GM21529 (cell line): Measurements from ENCODE around the gene GPER1.

ENCODE experiments used
- ATAC-seq: cut with Tn5 transposase; IDR thresholded peaks from one replicate; pipeline ENCODE4 v1.9.1; 2021; ENCODE audit not compliant: unreplicated experiment

GPER1 gene

GRCh38 chr7:1086588-1087464, 1.1 kb upstream of the GPER1 start:
- ATAC-seq, result peak; percentile 85

DNA sequence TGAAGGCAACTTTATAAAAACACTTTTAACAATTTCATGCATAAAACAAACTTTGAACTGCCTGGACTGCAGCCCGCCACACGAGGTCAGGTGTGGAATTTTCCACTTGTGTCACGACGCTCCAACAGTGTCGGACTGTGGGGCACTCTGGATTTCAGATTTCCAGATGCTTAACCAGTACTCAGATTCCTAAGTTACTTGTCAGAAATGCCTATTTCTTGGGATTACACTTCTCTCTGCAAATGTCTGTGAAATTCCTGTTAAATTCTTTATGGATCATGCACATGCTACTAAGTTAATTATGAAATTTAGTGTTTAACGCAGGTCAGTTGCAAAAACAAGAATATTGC, 473 bp upstream of the GPER1 start:
- no peak for ATAC-seq

DNA sequence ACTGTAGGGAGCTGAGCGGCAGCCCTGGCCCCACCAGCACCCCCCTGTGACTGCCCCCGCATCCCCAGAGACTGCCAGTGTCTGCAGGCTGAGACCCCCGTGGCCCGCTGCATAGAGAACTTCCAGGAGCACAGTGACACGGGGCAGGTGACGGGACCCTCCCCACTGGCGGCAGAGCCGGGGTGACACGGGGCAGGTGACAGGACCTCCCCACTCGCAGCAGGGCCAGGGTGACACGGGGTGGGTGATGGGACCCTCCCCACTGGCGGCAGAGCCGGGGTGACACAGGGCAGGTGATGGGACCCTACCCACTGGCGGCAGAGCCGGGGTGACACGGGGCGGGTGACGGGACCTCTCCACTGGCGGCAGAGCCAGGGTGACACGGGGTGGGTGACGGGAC, 2.3 kb downstream of the GPER1 start:
- no peak for ATAC-seq

- ATAC-seq, result no peak
Observed at GRCh38 chr7:1090686-1091643, 3.1 kb downstream of the GPER1 start.

- ATAC-seq, result no peak
Observed at GRCh38 chr7:1091644-1092027, 3.7 kb downstream of the GPER1 start.

DNA sequence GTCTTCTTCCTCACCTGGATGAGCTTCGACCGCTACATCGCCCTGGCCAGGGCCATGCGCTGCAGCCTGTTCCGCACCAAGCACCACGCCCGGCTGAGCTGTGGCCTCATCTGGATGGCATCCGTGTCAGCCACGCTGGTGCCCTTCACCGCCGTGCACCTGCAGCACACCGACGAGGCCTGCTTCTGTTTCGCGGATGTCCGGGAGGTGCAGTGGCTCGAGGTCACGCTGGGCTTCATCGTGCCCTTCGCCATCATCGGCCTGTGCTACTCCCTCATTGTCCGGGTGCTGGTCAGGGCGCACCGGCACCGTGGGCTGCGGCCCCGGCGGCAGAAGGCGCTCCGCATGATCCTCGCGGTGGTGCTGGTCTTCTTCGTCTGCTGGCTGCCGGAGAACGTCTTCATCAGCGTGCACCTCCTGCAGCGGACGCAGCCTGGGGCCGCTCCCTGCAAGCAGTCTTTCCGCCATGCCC, 4.3 kb downstream of the GPER1 start:
- ATAC-seq, result no peak

GRCh38 chr7:1092806-1093501, 5.0 kb downstream of the GPER1 start:
- ATAC-seq, result no peak

DNA sequence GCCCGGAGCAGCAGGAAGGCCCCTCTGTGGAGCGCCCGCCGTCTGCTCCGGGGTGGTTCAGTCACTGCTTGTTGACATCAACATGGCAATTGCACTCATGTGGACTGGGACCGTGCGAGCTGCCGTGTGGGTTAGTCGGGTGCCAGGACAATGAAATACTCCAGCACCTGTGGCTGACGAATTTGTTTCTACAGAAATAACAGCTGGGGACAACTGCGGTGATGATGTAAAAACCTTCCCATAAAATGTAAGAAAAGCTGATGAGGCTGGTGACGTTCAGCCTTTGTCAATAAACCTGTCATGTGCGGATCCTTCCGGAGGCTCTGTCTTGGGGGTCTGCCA, 5.6 kb downstream of the GPER1 start:
- no peak for ATAC-seq

DNA sequence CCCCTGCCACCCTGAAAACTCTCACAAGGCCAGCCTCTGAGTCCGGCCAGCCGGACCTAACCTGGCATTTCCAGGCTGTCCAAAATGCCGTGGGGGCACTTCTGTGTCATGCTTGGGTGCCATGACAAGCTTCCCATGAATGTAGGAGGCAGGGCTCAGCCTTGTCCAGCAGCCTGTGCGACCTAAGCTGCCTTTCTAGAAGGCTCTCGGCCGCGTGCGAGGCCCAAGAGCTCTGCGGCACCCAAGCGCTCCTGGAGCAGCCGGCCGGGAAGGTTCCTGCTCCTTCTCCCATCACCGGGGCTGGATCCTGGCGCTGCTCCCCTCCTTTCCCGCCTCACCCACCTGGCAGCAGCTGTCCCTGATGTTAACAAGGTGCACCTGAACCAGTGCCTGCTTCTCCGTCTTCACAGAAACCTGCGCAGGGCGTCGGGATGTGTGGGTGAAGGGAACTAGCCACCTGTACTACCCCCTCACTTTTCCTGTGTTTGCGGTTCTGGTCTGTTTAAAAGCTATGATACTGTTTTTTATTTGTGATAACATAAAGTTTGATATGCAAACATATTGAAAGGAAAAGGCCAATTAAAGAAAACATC, 6.1 kb downstream of the GPER1 start:
- ATAC-seq, result no peak

GRCh38 chr7:1094870-1095269, 7.0 kb downstream of the GPER1 start:
- ATAC-seq, result no peak

DNA sequence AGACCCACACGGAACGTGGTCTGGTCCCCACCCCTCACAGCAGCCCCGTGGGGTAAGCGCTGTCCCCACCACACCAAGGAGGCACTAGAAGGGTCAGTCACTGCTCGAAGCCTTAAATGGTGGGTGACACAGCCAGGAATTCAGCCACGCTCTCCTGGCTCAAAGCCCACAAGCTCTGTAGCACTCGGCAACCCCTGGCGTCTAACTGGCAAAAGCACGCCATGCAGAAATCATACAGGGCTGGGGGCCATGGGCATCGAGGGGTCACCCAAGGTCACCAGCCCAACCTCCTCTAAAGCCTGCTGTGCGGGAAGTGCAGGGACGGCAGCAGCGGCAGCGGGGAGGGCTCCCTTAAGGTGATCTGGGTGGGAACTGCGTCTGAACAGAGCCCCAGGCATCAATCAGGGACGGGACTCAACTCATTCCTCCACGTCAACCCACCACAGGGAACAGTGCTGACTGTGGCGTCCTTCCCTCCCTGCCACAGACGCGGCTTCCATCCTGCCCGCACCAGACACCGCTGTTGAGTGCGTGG, 7.8 kb downstream of the GPER1 start:
- ATAC-seq, result no peak

- no peak for ATAC-seq
Observed at GRCh38 chr7:1096156-1097119, 8.5 kb downstream of the GPER1 start.

DNA sequence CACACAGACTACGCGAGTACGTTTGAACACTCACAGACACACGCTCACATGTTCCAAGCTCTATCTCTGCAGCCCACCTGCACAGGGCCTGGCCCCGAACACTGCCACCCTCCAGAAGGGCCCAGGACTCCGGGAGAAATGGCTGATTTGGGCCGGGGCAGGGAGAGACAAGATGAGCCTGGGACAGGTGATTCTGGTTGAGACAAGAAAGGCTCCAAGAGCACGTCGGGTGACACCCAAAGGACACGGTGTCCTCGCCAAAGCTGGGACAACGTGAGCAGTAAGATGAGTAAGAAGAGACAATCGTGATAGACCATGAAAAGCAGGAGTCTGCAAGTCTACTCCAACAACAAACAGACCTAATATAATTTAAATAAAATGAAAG, 9.2 kb downstream of the GPER1 start:
- no peak for ATAC-seq

DNA sequence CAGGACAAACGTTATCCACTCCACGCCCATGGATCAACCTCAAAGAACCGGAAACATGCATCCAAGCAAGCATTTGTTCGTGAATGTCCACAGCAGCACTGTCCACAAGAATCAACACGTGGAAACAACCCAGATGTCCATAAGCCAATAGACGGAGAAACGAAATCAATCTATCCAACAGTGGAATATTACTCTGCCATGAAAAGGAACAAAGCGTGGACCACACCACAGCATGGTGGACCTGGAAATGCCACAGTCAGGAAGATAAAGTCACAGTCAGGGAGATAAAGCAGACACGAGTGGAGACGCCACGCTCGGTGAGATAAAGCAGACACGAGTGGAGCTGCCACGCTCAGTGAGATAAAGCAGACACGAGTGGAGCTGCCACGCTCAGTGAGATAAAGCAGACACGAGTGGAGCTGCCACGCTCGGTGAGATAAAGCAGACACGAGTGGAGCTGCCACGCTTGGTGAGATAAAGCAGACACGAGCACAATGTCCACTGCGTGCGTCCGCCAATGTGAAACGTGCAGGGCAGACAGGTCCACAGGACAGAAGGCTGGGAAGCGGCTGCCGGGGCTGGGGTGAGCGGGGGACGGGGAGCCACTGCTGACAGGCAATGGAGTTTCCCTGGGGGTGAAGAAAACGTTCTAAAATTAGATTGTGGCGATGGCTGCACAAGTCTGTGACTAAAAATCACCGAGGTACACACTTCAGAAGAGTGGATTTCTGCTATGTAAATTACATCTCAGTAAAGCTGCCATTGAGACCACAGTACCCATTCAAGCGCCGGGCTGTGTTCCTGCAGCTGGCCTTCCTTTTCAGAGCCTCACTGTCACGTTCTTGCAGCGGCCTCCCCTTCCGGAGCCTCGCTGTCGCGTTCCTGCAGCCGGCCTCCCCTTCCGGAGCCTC, 10.6 kb downstream of the GPER1 start:
- no peak for ATAC-seq

- no peak for ATAC-seq
Observed at GRCh38 chr7:1099154-1099542, 11.2 kb downstream of the GPER1 start.

DNA sequence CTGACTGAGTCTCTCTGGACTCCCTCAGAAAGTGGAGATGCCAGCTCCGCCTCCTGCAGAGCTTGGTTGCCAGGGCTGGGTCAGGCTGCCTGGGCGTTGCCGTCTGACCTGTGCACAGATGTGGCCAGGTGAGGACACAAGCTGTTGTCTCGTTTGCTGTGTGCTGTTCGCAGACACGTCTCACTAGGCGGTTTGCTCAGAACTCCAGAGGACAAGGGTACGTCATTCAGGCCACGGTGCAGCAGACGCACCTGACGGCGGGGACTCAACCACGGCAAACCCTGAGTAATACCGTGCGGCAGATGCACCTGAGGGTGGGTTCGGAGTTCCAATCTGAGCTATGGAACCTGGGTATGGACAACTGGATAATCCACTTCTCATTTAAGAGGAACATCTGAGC, 11.7 kb downstream of the GPER1 start:
- ATAC-seq, result no peak

- ATAC-seq, result no peak
Observed at GRCh38 chr7:1100386-1100785, 12.5 kb downstream of the GPER1 start.

GRCh38 chr7:1100834-1101562, 13.1 kb downstream of the GPER1 start:
- no peak for ATAC-seq
